ENCODE data around the gene MTMR11.

MTMR11 gene

DNA sequence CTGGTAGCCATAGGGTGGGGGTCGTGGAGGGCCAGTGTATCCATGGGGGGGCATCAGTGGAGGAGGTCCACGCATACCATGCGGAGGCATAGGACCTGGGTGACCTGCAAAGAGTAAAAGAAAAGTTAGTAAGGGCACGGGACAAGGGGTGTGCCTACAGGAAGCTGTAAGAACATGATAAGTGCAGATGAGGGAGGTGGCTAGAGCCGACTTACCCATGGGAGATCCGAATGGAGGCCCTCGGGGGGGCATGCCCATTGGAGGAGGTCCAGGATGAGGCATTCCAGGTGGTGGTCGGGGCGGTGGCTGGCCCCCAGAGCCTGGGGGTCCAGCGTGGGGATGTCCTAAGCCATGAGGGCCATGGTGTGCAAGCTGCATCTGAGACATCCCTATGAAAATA is 13.1 kb downstream of the MTMR11 start:
- no peak overlapping the region for H3K4me3 ChIP-seq (replicated peaks in 1 of 2; ENCODE audit: low read depth in 2 of 2, low read length in 2 of 2)

DNA sequence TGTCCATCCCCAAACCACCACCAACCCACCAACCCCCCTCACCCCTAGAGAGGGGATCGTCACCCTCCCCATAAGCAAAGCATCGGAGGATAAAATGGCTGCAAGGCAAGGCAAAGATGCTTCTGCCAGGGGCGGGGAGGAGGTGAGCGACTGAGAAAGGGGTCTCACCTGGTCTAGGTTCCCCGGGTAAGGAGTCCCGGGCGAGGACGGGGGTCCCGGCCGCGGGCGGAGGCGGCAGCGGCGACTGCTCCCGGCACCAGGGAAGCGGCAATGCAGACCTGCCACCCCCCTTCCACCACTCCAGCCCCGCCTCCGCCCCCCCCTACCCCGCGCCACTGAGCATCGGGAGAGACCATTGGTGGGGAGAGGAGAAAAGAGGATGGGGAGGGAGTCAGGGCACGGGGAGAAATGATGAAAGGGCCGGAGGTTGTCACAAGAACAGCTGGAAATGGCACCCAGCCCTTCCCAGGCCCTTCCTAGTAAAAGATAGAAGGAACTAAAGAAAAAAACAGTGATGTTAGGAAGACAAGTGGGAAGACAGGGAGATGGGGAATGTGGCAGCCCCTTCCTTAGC is 19.0 kb downstream of the MTMR11 start, which contains the start of gene SV2A:
Gene SV2A (minus strand): TSS at position 274 of the 574 bp plus-strand sequence. CDS start 4,004 bp downstream, outside the sequence.
- peak within 1 kb of the TSS; percentile 66 to 68 for H3K4me3 ChIP-seq (replicated peaks in 1 of 2; ENCODE audit: low read depth in 2 of 2, low read length in 2 of 2)
- peak; percentile 51 to 65 for DNase-seq (ENCODE audit: low read depth in 2 of 2)
- TF ChIP-seq, protein P1, sequence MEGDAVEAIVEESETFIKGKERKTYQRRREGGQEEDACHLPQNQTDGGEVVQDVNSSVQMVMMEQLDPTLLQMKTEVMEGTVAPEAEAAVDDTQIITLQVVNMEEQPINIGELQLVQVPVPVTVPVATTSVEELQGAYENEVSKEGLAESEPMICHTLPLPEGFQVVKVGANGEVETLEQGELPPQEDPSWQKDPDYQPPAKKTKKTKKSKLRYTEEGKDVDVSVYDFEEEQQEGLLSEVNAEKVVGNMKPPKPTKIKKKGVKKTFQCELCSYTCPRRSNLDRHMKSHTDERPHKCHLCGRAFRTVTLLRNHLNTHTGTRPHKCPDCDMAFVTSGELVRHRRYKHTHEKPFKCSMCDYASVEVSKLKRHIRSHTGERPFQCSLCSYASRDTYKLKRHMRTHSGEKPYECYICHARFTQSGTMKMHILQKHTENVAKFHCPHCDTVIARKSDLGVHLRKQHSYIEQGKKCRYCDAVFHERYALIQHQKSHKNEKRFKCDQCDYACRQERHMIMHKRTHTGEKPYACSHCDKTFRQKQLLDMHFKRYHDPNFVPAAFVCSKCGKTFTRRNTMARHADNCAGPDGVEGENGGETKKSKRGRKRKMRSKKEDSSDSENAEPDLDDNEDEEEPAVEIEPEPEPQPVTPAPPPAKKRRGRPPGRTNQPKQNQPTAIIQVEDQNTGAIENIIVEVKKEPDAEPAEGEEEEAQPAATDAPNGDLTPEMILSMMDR (IDR thresholded peaks at IDR 0.05; ENCODE audit: low read depth, low read length): no peak

More for the DNA sequence above, 13.1 kb downstream of the MTMR11 start:
- DNase-seq (ENCODE audit: low read depth in 2 of 2): no peak
- TF ChIP-seq, protein P1 (IDR thresholded peaks at IDR 0.05; ENCODE audit: low read depth, low read length): no peak

DNA sequence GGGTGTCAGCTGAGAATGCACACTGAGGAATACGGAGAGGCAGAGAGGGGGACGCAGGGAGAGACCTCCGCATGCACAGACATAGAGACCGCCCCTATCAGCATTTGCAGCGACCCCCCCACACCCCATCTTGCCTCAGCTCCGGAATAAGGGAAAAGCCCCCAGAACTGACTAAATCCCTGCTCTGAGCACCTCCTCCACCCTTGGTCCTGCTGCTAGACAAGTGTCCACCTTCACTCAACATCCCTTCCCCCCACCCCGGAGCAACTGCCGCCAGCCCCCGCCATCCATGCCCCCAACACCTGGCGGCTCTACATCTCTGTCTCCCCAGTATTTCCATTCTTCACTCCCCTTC is 19.8 kb downstream of the MTMR11 start:
- TF ChIP-seq, protein P1 (IDR thresholded peaks at IDR 0.05; ENCODE audit: low read depth, low read length): no peak
- DNase-seq (ENCODE audit: low read depth in 2 of 2): no peak
- H3K4me3 ChIP-seq (replicated peaks in 1 of 2; ENCODE audit: low read depth in 2 of 2, low read length in 2 of 2): peak overlapping the region; percentile 66 to 68

DNA sequence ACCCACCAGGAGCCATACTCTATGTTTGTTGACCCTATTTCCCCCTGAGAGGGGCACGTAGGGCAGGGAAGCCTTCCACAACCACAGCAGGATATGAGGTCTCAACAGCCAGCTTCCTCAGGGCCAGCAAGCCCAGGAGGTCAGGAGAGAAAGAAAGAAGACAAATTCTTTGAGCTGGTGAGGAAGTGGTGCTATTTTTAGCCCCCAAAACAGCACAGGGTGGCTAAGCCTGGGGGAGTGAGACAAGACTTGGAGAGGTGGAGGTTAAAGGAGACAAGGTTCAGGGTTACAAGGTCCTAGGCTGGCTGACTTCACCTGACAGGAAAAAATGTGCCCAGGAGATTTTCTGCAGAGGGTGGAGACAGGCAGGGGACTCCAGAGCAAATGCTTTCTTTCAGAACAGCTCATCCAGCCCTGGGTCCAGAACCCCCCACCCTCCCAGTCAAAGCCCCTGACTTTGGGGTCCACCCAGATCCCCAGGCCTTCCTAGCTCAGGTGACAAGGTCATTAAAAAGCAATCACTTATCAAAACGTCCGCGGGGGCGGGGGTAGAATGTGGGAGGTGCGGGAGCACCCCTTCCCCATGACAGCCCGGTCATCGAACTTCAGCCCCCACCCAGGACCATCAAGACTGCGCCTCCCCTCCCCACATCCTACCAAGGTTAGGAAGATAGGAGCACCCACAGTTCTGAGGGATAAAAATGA is 20.3 kb downstream of the MTMR11 start:
- H3K4me3 ChIP-seq (replicated peaks in 1 of 2; ENCODE audit: low read depth in 2 of 2, low read length in 2 of 2): peak overlapping the region; percentile 66 to 68
- no peak for DNase-seq (ENCODE audit: low read depth in 2 of 2)
- TF ChIP-seq, protein P1 (IDR thresholded peaks at IDR 0.05; ENCODE audit: low read depth, low read length): no peak

DNA sequence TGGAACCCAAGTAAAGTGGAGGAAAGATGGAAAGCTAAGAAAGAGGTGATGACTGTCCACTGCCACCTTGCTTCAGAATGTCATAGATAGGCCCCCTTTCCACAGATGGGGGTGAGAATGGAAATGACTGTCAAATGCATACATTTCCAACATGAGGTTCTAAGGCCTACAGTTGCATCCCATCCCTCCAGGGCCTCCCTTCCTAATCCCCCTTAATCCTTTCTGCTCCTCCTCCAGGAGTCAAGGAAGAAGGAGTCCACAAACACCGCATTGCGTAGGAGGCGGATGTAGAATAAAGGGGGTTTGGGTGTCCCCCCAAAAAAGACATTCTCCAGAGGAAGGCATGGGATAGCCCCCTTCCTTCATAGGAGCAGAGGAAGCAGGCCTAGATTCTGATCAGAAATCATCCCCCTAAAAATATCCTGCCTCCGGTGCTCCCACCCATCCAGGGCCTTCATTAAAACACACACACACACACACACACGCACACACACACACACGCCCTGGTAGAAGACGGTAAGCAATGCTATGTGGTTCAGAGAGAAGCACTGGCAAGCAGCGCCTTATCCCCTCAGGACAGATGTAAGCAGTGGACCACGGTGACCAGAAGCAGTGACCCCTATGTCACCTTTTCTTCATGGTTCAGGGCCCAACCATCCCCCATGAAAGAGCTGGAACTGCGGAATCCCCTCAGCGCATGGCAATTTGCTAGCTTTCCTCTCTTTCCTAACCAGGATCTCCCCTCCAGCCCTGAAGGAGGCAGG is 21.1 kb downstream of the MTMR11 start:
- no peak for DNase-seq (ENCODE audit: low read depth in 2 of 2)
- H3K4me3 ChIP-seq (replicated peaks in 1 of 2; ENCODE audit: low read depth in 2 of 2, low read length in 2 of 2): no peak overlapping the region
- TF ChIP-seq, protein P1 (IDR thresholded peaks at IDR 0.05; ENCODE audit: low read depth, low read length): no peak

DNA sequence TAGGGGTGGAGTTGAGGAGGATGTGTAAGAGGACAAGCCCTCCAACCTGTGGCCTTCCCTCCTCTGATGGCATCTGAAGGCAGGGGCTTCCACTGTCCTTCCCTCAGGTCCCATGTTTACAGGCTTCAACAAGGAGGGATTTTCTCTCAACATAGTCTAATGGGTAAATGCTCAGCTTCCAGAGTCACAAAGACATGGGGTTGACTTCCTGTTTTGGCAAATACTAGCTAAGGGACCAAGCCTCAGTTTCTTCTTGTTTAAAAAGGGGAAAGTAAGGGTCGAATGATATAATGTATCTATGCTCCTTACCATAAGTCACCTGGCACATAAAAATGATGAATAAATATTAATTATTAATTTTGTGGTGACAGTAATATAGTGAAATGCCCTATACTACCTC is 22.1 kb downstream of the MTMR11 start:
- TF ChIP-seq, protein P1 (IDR thresholded peaks at IDR 0.05; ENCODE audit: low read depth, low read length): no peak
- no peak overlapping the region for H3K4me3 ChIP-seq (replicated peaks in 1 of 2; ENCODE audit: low read depth in 2 of 2, low read length in 2 of 2)
- no peak for DNase-seq (ENCODE audit: low read depth in 2 of 2)
